ENCODE measurements around the gene AUH. TPM values are rescaled to one million over a fixed set of nuclear protein-coding genes. Genes with fewer than 3 reads are reported as not detected.

AUH gene
- total RNA-seq, 2 experiments from 2014 or later: 16.9 to 24.5 TPM

DNA sequence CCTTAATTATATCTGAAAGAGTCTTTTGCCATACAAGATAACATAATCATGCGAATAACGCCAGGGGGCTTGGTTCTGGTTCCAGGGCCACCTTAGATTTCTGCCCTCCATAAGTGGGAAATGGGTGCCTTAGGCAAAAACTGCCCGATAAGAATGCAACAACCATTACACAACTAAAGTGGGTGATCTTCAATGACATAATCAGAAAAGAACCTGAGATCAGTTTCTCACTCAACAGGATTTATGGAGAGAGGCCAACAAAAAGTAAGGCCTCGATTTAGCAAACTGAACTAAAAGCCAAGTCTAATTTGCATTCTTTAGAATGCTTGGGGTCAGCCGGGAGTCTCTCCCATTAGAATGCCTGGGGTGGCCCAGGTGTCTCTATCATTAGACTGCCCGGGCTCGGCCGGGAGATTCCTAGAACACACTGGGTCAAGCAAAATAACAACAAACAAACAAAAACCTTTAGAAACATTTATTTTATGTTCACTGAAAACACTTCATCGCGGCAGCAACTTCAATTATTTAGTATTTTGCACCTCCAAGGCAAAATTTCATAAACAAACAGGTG, 194.8 kb downstream of the AUH start:
- DNase-seq (ENCODE audit: low spot score): no peak
- Histone ChIP-seq H3K9me2 (ENCODE audit: insufficient read depth, low read length) (no peaks in the 10 kb centered on the region), H3K9me3 (ENCODE audit: low read length) (peaks cover 17% of the 10 kb centered on the region; the same call in 1 of the 2 replicates), H4K20me1 (ENCODE audit: insufficient read depth, low read length) (no peaks in the 10 kb centered on the region), H3K4me3 (ENCODE audit: low read depth, low read length, poor library complexity, severe bottlenecking) (no peak overlapping the region), H3K4me1 (ENCODE audit: insufficient read depth, low read length, poor library complexity, severe bottlenecking) (peaks cover 22% of the 10 kb centered on the region), H2AFZ (ENCODE audit: low read length) (no peak overlapping the region), H3K4me2 (ENCODE audit: low read length) (no peak overlapping the region), H3K27ac (ENCODE audit: low read depth, low read length, poor library complexity, severe bottlenecking) (no peak overlapping the region), H3K36me3 (ENCODE audit: insufficient read depth, low read length) (no peaks in the 10 kb centered on the region), H3K79me2 (ENCODE audit: insufficient read depth, low read depth, low read length) (no peaks in the 10 kb centered on the region)
- no peak for TF ChIP-seq CTCF (conservative IDR thresholded peaks at IDR 0.05; ENCODE audit: low read length)
- no peak for TF ChIP-seq EZH2phosphoT487 (IDR thresholded peaks at IDR 0.05; ENCODE audit: borderline replicate concordance, low read depth, low read length)
- no TSS peak for BruUV-seq (replicated peaks)
- CTCF ChIA-PET (ENCODE audit: unreplicated experiment): no interaction called here
- POLR2A ChIA-PET: no interaction called here
- intact Hi-C loops (cut with micrococcal nuclease; ENCODE audit: unreplicated experiment): no loop called here

GRCh38 chr9:91164724-91165520, 196.8 kb downstream of the AUH start:
- Histone ChIP-seq H4K20me1 (ENCODE audit: insufficient read depth, low read length) (no peaks in the 10 kb centered on the region), H3K9me2 (ENCODE audit: insufficient read depth, low read length) (no peaks in the 10 kb centered on the region), H3K4me1 (ENCODE audit: insufficient read depth, low read length, poor library complexity, severe bottlenecking) (peaks cover 22% of the 10 kb centered on the region), H3K4me3 (ENCODE audit: low read depth, low read length, poor library complexity, severe bottlenecking) (no peak overlapping the region), H3K9me3 (ENCODE audit: low read length) (no peaks in the 10 kb centered on the region), H3K4me2 (ENCODE audit: low read length) (no peak overlapping the region), H3K36me3 (ENCODE audit: insufficient read depth, low read length) (no peaks in the 10 kb centered on the region), H3K27ac (ENCODE audit: low read depth, low read length, poor library complexity, severe bottlenecking) (no peak overlapping the region), H3K79me2 (ENCODE audit: insufficient read depth, low read depth, low read length) (no peaks in the 10 kb centered on the region), H2AFZ (ENCODE audit: low read length) (no peak overlapping the region)
- ChIA-PET CTCF (ENCODE audit: unreplicated experiment) (no interaction called here), POLR2A (interaction anchor here (0.7 to 1.4 kb wide), 6 partner anchors 10 to 286 kb away, joined by 3 to 12 read pairs (median 4); no protein-coding TSS in a partner anchor)
- DNase-seq (ENCODE audit: low spot score): no peak
- BruUV-seq (replicated peaks): no TSS peak
- intact Hi-C loops (cut with micrococcal nuclease; ENCODE audit: unreplicated experiment): no loop called here
- no peak for TF ChIP-seq CTCF (conservative IDR thresholded peaks at IDR 0.05; ENCODE audit: low read length)
- no peak for TF ChIP-seq EZH2phosphoT487 (IDR thresholded peaks at IDR 0.05; ENCODE audit: borderline replicate concordance, low read depth, low read length)

Other genes starting within 250 kb of the AUH start
- 6.2 and 6.3 TPM in 2 replicates for gene NFIL3, start 61.9 kb upstream of the AUH start, total RNA-seq (2014; rRNA removed; shearing (Covaris generic))
- gene NFIL3, start 61.9 kb upstream of the AUH start, total RNA-seq (2022): 11.2 and 11.9 TPM in 2 replicates